K562 (cell line): Measurements from ENCODE around the gene PIN4.
A peak's percentile ranks its signal among the peaks of the same experiment; 100 is the strongest.

ENCODE experiments used
- ARID4B ChIP-seq: sonication (generic); formaldehyde crosslinking; IDR thresholded peaks from 2 replicates; pipeline ENCODE4 v1.8.0; 2022; ENCODE audit warnings: mild to moderate bottlenecking, missing genetic modification reagents
- CTCF ChIP-seq, 3 experiments: IDR thresholded peaks in 2 of 3; conservative IDR thresholded peaks in 1 of 3; 2 replicates each; pipeline ENCODE4 v1.5.1; 2011 to 2012; ENCODE audit warnings: low read length in 3 of 3, mild to moderate bottlenecking in 3 of 3, control low read depth in 2 of 3, improper control_type of control experiment in 1 of 3, inconsistent platforms in 1 of 3, low read depth in 1 of 3, mixed read lengths in 1 of 3, moderate library complexity in 1 of 3; ENCODE audit not compliant: insufficient read depth in 2 of 3
- FIP1L1 ChIP-seq: fragments of 200-400 bp; formaldehyde crosslinking; IDR thresholded peaks from 2 replicates; pipeline ENCODE4 v1.6.1; 2018; ENCODE audit warnings: mild to moderate bottlenecking, low read depth, low read length; ENCODE audit not compliant: poor library complexity, severe bottlenecking
- MAFF ChIP-seq: IDR thresholded peaks from 2 replicates; pipeline ENCODE4 v1.6.1; 2012; ENCODE audit warnings: low read length, improper control_type of control experiment
- NR1H2 ChIP-seq: sonication (generic); formaldehyde crosslinking; IDR thresholded peaks from 2 replicates; pipeline ENCODE4 v1.4.0; 2020; ENCODE audit warnings: mild to moderate bottlenecking, missing genetic modification reagents
- POLR2AphosphoS5 ChIP-seq: IDR thresholded peaks from 2 replicates; pipeline ENCODE4 v1.6.1; 2011; ENCODE audit warnings: mild to moderate bottlenecking, low read depth, low read length, moderate library complexity; ENCODE audit not compliant: control insufficient read depth, insufficient read depth
- TBP ChIP-seq: optimal IDR thresholded peaks from 2 replicates; pipeline ENCODE3; 2011; ENCODE audit warnings: low read depth, low read length, improper control_type of control experiment
- XRCC5 ChIP-seq: fragments of 200-400 bp; formaldehyde crosslinking; IDR thresholded peaks from 2 replicates; pipeline ENCODE4 v1.6.1; 2017; ENCODE audit warnings: low read depth, mild to moderate bottlenecking, low read length
- ZFP30 ChIP-seq: fragments of 250-450 bp; sonication (Bioruptor Pico); IDR thresholded peaks from 2 replicates; pipeline ENCODE4 v1.8.0; 2022; ENCODE audit warnings: moderate library complexity, mild to moderate bottlenecking, inconsistent platforms, borderline replicate concordance
- ZKSCAN8 ChIP-seq: fragments of 200-800 bp; sonication (Bioruptor generic); IDR thresholded peaks from 2 replicates; pipeline ENCODE4 v1.6.1; 2016; ENCODE audit warnings: missing genetic modification characterization, missing compliant biosample characterization
- ZNF561 ChIP-seq: fragments of 450-650 bp; formaldehyde crosslinking; conservative IDR thresholded peaks from 2 replicates; pipeline ENCODE4 v1.4.0; 2020; ENCODE audit warnings: mild to moderate bottlenecking, moderate library complexity
- TF ChIP-seq, protein P1 (sequence below): sonication (generic); formaldehyde crosslinking; IDR thresholded peaks from 2 replicates; pipeline ENCODE4 v1.8.0; 2022; ENCODE audit warnings: mild to moderate bottlenecking, missing genetic modification reagents
- TF ChIP-seq, protein P2 (sequence below): sonication (generic); formaldehyde crosslinking; IDR thresholded peaks from 2 replicates; pipeline ENCODE4 v1.8.1; 2023; ENCODE audit warnings: missing genetic modification reagents, mild to moderate bottlenecking, borderline replicate concordance
- TF ChIP-seq, protein P3 (sequence below): IDR thresholded peaks from 2 replicates; pipeline ENCODE4 v1.6.1; 2012; ENCODE audit warnings: low read depth, low read length, improper control_type of control experiment, borderline replicate concordance

DNA sequence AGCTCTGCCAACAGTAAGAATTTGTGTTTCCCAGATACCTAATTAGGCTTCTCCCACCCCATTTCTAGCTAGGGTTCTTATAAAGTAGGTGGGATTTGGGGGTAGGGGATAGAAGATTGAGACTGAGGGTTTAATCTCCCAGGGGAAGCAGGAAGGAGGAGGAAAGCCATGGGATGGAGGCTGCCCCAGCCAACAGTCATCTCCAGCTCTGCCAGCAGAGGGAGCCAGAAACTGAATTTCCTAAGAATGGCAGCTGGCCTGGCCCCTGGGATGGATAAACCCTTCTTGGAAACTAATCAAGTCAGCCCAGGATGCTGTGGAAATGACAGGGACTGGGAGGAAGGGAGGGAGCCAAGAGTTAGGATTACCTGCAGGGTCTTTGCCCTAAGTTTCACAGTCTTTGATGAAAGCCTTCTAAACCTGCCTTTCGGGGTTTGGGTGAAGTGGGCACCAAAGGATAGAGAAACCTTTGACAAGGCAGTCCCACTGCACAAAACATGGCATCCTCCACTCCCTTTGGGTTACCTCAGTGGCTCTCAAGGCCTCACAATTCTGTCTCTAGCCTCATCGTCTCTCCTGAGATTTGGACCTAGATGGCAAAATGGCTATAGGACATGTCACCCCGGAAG, 64.0 kb downstream of the PIN4 start:
- TF ChIP-seq, protein P1, sequence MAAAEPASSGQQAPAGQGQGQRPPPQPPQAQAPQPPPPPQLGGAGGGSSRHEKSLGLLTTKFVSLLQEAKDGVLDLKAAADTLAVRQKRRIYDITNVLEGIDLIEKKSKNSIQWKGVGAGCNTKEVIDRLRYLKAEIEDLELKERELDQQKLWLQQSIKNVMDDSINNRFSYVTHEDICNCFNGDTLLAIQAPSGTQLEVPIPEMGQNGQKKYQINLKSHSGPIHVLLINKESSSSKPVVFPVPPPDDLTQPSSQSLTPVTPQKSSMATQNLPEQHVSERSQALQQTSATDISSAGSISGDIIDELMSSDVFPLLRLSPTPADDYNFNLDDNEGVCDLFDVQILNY = no peak
- no peak for TF ChIP-seq POLR2AphosphoS5
- TF ChIP-seq NR1H2 = no peak
- TF ChIP-seq, protein P2, sequence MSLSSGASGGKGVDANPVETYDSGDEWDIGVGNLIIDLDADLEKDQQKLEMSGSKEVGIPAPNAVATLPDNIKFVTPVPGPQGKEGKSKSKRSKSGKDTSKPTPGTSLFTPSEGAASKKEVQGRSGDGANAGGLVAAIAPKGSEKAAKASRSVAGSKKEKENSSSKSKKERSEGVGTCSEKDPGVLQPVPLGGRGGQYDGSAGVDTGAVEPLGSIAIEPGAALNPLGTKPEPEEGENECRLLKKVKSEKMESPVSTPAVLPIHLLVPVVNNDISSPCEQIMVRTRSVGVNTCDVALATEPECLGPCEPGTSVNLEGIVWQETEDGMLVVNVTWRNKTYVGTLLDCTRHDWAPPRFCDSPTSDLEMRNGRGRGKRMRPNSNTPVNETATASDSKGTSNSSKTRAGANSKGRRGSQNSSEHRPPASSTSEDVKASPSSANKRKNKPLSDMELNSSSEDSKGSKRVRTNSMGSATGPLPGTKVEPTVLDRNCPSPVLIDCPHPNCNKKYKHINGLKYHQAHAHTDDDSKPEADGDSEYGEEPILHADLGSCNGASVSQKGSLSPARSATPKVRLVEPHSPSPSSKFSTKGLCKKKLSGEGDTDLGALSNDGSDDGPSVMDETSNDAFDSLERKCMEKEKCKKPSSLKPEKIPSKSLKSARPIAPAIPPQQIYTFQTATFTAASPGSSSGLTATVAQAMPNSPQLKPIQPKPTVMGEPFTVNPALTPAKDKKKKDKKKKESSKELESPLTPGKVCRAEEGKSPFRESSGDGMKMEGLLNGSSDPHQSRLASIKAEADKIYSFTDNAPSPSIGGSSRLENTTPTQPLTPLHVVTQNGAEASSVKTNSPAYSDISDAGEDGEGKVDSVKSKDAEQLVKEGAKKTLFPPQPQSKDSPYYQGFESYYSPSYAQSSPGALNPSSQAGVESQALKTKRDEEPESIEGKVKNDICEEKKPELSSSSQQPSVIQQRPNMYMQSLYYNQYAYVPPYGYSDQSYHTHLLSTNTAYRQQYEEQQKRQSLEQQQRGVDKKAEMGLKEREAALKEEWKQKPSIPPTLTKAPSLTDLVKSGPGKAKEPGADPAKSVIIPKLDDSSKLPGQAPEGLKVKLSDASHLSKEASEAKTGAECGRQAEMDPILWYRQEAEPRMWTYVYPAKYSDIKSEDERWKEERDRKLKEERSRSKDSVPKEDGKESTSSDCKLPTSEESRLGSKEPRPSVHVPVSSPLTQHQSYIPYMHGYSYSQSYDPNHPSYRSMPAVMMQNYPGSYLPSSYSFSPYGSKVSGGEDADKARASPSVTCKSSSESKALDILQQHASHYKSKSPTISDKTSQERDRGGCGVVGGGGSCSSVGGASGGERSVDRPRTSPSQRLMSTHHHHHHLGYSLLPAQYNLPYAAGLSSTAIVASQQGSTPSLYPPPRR (CRISPR knock-in tag) = no peak
- no peak for TF ChIP-seq TBP
- no peak for TF ChIP-seq ARID4B
- TF ChIP-seq CTCF (IDR thresholded peaks at IDR 0.05 in 2 of 3, conservative IDR thresholded peaks at IDR 0.05 in 1 of 3; ENCODE audit: insufficient read depth in 2 of 3, low read depth in 1 of 3, low read length in 3 of 3) = peak; percentile 73 to 81 (median 80)
- TF ChIP-seq ZFP30 (CRISPR knock-in tag) = no peak
- no peak for TF ChIP-seq ZKSCAN8
- no peak for TF ChIP-seq FIP1L1
- TF ChIP-seq, protein P3, sequence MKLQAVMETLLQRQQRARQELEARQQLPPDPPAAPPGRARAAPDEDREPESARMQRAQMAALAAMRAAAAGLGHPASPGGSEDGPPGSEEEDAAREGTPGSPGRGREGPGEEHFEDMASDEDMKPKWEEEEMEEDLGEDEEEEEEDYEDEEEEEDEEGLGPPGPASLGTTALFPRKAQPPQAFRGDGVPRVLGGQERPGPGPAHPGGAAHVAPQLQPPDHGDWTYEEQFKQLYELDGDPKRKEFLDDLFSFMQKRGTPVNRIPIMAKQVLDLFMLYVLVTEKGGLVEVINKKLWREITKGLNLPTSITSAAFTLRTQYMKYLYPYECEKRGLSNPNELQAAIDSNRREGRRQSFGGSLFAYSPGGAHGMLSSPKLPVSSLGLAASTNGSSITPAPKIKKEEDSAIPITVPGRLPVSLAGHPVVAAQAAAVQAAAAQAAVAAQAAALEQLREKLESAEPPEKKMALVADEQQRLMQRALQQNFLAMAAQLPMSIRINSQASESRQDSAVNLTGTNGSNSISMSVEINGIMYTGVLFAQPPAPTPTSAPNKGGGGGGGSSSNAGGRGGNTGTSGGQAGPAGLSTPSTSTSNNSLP = no peak
- no peak for TF ChIP-seq XRCC5
- no peak for TF ChIP-seq ZNF561
- TF ChIP-seq MAFF = no peak
